Measurements from ENCODE around the gene NUP133. TPM values are rescaled to one million over a fixed set of nuclear protein-coding genes. Genes with fewer than 3 reads are reported as not detected.
"Not testable (repeated sequence)": the region's sequence is repeated elsewhere in the genome, so short reads cannot be mapped to it uniquely, and the experiment has no call there.

NUP133 gene
- total RNA-seq, 1 donor from 2014 or later = 42.9 TPM

DNA sequence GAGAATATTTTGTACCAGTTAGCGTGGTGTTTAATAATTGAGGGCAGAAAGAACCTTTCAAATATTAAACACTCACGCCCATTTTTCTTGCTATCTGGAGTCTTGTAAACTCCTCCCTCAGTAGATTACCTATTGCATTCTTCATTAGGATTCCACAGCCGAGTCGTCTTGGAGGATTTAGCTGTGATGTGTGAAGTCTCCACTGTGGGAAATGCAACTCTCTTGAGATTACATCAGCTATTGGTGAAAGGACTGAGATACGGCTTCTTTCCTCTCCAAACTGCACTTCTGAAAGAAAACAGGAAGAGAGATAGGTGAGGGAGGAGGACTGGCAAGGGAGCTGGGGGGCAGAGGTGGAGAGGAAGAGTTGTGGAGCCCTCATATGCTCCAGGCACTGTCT is 110.4 kb downstream of the NUP133 start:
- Mint-ChIP-seq H3K9me3 (ENCODE audit: unreplicated experiment) (no peaks in the 10 kb centered on the region), H3K36me3 (ENCODE audit: unreplicated experiment) (no peaks in the 10 kb centered on the region), H3K27me3 (ENCODE audit: unreplicated experiment) (no peaks in the 10 kb centered on the region), H3K27ac (ENCODE audit: unreplicated experiment) (no peak overlapping the region), H3K4me1 (ENCODE audit: low read depth, unreplicated experiment) (no peaks in the 10 kb centered on the region), H3K4me3 (ENCODE audit: unreplicated experiment) (no peak overlapping the region)
- TF ChIP-seq, protein P1, sequence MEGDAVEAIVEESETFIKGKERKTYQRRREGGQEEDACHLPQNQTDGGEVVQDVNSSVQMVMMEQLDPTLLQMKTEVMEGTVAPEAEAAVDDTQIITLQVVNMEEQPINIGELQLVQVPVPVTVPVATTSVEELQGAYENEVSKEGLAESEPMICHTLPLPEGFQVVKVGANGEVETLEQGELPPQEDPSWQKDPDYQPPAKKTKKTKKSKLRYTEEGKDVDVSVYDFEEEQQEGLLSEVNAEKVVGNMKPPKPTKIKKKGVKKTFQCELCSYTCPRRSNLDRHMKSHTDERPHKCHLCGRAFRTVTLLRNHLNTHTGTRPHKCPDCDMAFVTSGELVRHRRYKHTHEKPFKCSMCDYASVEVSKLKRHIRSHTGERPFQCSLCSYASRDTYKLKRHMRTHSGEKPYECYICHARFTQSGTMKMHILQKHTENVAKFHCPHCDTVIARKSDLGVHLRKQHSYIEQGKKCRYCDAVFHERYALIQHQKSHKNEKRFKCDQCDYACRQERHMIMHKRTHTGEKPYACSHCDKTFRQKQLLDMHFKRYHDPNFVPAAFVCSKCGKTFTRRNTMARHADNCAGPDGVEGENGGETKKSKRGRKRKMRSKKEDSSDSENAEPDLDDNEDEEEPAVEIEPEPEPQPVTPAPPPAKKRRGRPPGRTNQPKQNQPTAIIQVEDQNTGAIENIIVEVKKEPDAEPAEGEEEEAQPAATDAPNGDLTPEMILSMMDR (IDR thresholded peaks at IDR 0.05; ENCODE audit: partially characterized antibody, unreplicated experiment) = no peak
- no peak for DNase-seq

DNA sequence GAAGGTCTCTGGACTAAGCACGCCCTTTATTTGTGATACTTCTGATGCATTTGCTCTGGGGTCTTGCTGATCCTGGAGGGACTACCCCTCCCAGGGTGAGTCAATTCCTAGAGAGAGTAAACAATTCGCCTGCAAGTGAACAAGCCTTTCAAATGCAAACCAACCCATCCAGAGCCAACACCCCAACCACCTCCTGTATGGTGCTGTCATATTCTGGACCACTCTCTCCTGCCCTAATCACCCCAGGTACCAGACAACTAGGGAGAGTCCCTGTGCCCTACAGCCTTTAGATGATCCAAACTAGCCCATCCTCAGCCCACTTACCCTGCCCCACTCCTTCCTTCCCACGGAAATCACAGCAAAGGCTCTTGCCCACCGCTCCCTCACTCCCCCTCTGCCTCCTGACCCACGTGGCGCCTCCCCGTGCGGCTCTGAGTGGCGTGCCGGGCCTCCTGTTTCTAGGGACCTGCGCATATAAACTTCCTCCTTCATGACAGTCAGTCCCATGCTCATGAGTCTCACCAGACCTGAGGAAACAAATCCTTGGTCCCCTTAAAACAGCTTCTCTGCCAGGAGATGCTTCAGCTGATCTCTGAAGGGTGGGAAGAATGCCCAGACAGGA is 111.4 kb downstream of the NUP133 start:
- Mint-ChIP-seq H3K27me3 (ENCODE audit: unreplicated experiment) (no peaks in the 10 kb centered on the region), H3K9me3 (ENCODE audit: unreplicated experiment) (no peaks in the 10 kb centered on the region), H3K4me3 (ENCODE audit: unreplicated experiment) (no peak overlapping the region), H3K4me1 (ENCODE audit: low read depth, unreplicated experiment) (no peaks in the 10 kb centered on the region), H3K27ac (ENCODE audit: unreplicated experiment) (no peak overlapping the region), H3K36me3 (ENCODE audit: unreplicated experiment) (no peaks in the 10 kb centered on the region)
- TF ChIP-seq, protein P1 (IDR thresholded peaks at IDR 0.05; ENCODE audit: partially characterized antibody, unreplicated experiment) = no peak
- DNase-seq = no peak

DNA sequence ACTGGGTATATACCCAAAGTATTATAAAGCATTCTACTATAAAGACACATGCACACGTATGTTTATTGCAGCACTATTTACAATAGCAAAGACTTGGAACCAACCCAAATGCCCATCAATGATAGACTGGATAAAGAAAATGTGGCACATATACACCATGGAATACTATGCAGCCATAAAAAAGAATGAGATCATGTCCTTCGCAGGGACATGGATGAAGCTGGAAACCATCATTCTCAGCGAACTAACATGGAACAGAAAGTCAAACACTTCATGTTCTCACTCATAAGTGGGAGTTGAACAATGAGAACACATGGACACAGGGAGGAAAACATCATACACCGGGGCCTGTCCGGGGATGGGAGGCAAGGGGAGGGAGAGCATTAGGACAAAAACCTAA is 113.6 kb downstream of the NUP133 start:
- not testable (repeated sequence) for H3K4me3 Mint-ChIP-seq (ENCODE audit: unreplicated experiment); H3K9me3 Mint-ChIP-seq (ENCODE audit: unreplicated experiment); H3K27me3 Mint-ChIP-seq (ENCODE audit: unreplicated experiment); H3K27ac Mint-ChIP-seq (ENCODE audit: unreplicated experiment); H3K36me3 Mint-ChIP-seq (ENCODE audit: unreplicated experiment); DNase-seq; H3K4me1 Mint-ChIP-seq (ENCODE audit: low read depth, unreplicated experiment)

DNA sequence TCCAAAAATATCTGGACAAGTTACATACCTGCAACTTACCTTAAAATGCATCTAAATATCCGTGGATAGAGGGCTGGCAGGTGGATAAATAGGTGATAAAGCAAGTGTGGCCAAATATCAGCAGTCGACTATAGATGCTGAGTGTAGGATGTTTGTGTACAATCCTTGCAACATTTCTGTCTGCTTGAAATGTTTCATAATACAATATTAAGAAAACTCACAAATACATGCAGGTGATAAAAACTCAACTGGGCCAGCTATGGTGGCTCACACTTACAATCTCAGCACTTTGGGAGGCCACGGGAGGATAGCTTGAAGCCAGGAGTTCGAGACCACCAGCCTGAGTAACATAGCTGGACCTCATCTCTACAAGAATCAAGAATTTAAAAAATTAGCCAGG is 115.2 kb downstream of the NUP133 start:
- H3K27me3 Mint-ChIP-seq (ENCODE audit: unreplicated experiment) = no peaks in the 10 kb centered on the region
- no peak overlapping the region for H3K27ac Mint-ChIP-seq (ENCODE audit: unreplicated experiment)
- no peaks in the 10 kb centered on the region for H3K4me1 Mint-ChIP-seq (ENCODE audit: low read depth, unreplicated experiment)
- TF ChIP-seq, protein P1 (IDR thresholded peaks at IDR 0.05; ENCODE audit: partially characterized antibody, unreplicated experiment) = no peak
- DNase-seq = no peak
- H3K4me3 Mint-ChIP-seq (ENCODE audit: unreplicated experiment) = no peak overlapping the region
- H3K36me3 Mint-ChIP-seq (ENCODE audit: unreplicated experiment) = peaks cover 8% of the 10 kb centered on the region
- H3K9me3 Mint-ChIP-seq (ENCODE audit: unreplicated experiment) = no peaks in the 10 kb centered on the region

Other genes starting within 250 kb of the NUP133 start
- 63.0 TPM for gene RAB4A, start 237.2 kb downstream of the NUP133 start, total RNA-seq (ENCODE audit: unreplicated experiment)
- 18.5 TPM for gene CCSAP, start 165.3 kb downstream of the NUP133 start, total RNA-seq (ENCODE audit: unreplicated experiment)
- gene ACTA1, start 74.2 kb downstream of the NUP133 start, total RNA-seq (ENCODE audit: unreplicated experiment) = 1.9 TPM
- 15.0 TPM for gene ABCB10, start 50.4 kb upstream of the NUP133 start, total RNA-seq (ENCODE audit: unreplicated experiment)
- 19.6 TPM for gene TAF5L, start 117.8 kb upstream of the NUP133 start, total RNA-seq (ENCODE audit: unreplicated experiment)
- gene URB2, start 117.9 kb upstream of the NUP133 start, total RNA-seq (ENCODE audit: unreplicated experiment) = 9.0 TPM

All from glutamatergic neuron (in vitro differentiated cells).